Stimulated activated memory B cell treated with anti-CD40 and anti-IgM and Interleukin-4, amounts not matched to agents 10 μg/mL and 1 μg/mL and 100 μg/mL, for 72 hours (primary cell): ENCODE data around the gene SUN1.
A peak's percentile ranks its signal among the peaks of the same experiment; 100 is the strongest.

Experiments
- ATAC-seq: fragments of 150-1000 bp; cut with Tn5 transposase; 2 replicates; pipeline ENCODE4 v1.10.0; 2021
- H3K27ac Mint-ChIP-seq: one replicate; pipeline ENCODE4 v1.8.0; 2022; ENCODE audit warnings: mild to moderate bottlenecking, mixed read lengths
- H3K27me3 Mint-ChIP-seq: one replicate; pipeline ENCODE4 v1.8.0; 2022; ENCODE audit warnings: mixed read lengths
- H3K36me3 Mint-ChIP-seq: one replicate; pipeline ENCODE4 v1.8.0; 2022; ENCODE audit warnings: mixed read lengths
- H3K4me1 Mint-ChIP-seq: one replicate; pipeline ENCODE4 v1.8.0; 2022; ENCODE audit warnings: mixed read lengths
- H3K4me3 Mint-ChIP-seq: one replicate; pipeline ENCODE4 v1.8.0; 2022; ENCODE audit warnings: mild to moderate bottlenecking, moderate library complexity, mixed read lengths
- H3K9me3 Mint-ChIP-seq: one replicate; pipeline ENCODE4 v1.8.0; 2022; ENCODE audit warnings: mixed read lengths

The SUN1 gene

DNA sequence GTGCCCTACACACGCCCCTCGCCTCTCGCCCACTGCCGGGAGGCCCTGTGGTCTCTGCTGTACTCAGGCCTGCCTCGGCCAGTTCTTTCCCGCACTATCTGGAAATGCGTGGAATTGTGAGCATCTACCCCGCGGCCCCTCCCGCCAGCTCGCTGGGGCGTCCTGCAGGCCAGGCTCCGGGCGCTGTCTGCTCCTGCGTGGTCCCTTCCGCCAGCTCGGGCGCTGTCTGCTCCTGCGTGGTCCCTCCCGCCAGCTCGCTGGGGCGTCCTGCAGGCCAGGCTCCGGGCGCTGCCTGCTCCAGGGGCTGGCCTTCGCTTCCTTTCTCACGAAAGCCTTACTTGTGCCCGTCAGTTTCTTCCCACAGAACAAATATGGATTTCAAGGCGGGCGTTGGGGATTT lies 59.0 kb downstream of the SUN1 start:
- Mint-ChIP-seq H3K27me3 (no peaks in the 10 kb centered on the region), H3K4me1 (peaks cover 17% of the 10 kb centered on the region), H3K4me3 (no peak overlapping the region), H3K36me3 (peaks cover 88% of the 10 kb centered on the region), H3K27ac (no peak overlapping the region), H3K9me3 (peaks cover 8% of the 10 kb centered on the region)
- ATAC-seq: no peak

DNA sequence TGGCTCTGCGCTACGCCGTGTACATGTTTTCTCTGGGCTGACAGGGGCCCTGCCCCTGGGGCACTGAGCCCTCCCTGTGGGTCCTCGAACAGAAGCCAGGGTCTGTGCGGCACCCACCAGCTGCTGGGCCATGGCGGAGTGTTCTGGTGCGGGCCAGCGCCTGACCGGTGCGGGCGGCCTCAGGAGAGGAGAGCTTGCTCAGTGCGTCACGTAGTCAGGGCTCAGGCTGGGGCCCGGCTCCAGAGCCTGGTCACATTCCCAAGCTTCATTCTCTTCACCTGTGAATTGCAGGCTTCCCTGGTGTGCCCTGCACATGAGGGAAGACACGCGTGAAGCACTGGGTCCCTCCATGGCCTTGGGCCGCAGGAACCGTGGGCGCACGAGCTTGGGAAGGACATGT lies 59.5 kb downstream of the SUN1 start:
- Mint-ChIP-seq H3K27ac (no peak overlapping the region), H3K9me3 (peaks cover 8% of the 10 kb centered on the region), H3K36me3 (peaks cover 93% of the 10 kb centered on the region), H3K4me3 (no peak overlapping the region), H3K27me3 (no peaks in the 10 kb centered on the region), H3K4me1 (peaks cover 17% of the 10 kb centered on the region)
- ATAC-seq: no peak

- Mint-ChIP-seq H3K27me3 (no peaks in the 10 kb centered on the region), H3K27ac (no peak overlapping the region), H3K9me3 (peaks cover 8% of the 10 kb centered on the region), H3K36me3 (peaks cover 90% of the 10 kb centered on the region), H3K4me3 (no peak overlapping the region), H3K4me1 (peaks cover 17% of the 10 kb centered on the region)
- no peak for ATAC-seq
Measured at GRCh38 chr7:892648-893593, 60.6 kb downstream of the SUN1 start.

DNA sequence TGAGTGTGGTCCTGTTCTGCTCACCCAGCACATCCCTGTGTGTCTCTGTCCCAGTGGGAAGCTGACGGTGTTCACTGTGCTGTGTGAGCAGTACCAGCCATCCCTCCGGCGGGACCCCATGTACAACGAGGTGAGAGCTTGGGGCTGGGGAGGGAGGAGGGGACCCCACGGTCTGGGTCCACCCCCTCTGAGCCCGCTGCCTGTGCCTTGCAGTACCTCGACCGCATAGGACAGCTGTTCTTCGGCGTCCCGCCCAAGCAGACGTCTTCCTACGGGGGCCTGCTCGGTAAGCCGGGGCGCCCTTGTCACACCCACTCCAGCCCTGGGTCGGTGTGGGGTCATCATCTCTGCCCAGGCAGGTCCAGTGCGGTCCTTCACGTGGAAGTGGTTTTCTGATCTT lies 61.4 kb downstream of the SUN1 start:
- ATAC-seq: no peak
- H3K4me3 Mint-ChIP-seq: peak overlapping the region; percentile 23

GRCh38 chr7:894164-894867 lies 62.0 kb downstream of the SUN1 start:
- H3K4me3 Mint-ChIP-seq: no peak overlapping the region
- H3K27ac Mint-ChIP-seq: no peak overlapping the region
- H3K9me3 Mint-ChIP-seq: peaks cover 8% of the 10 kb centered on the region
- H3K4me1 Mint-ChIP-seq: peaks cover 10% of the 10 kb centered on the region
- no peak for ATAC-seq
- no peaks in the 10 kb centered on the region for H3K27me3 Mint-ChIP-seq
- peaks cover 89% of the 10 kb centered on the region for H3K36me3 Mint-ChIP-seq

More for the DNA sequence above, 61.4 kb downstream of the SUN1 start:
- Mint-ChIP-seq H3K9me3 (peaks cover 8% of the 10 kb centered on the region), H3K4me1 (peaks cover 16% of the 10 kb centered on the region), H3K27ac (no peak overlapping the region), H3K27me3 (no peaks in the 10 kb centered on the region), H3K36me3 (peaks cover 89% of the 10 kb centered on the region)

- peaks cover 92% of the 10 kb centered on the region for H3K36me3 Mint-ChIP-seq
- peaks cover 8% of the 10 kb centered on the region for H3K4me1 Mint-ChIP-seq
- ATAC-seq: no peak
- no peaks in the 10 kb centered on the region for H3K27me3 Mint-ChIP-seq
- H3K27ac Mint-ChIP-seq: no peak overlapping the region
- H3K4me3 Mint-ChIP-seq: no peak overlapping the region
- peaks cover 8% of the 10 kb centered on the region for H3K9me3 Mint-ChIP-seq
Measured at GRCh38 chr7:894927-895450, 62.7 kb downstream of the SUN1 start.

- Mint-ChIP-seq H3K4me3 (no peak overlapping the region), H3K9me3 (peaks cover 8% of the 10 kb centered on the region), H3K36me3 (peaks cover 90% of the 10 kb centered on the region), H3K4me1 (peaks cover 8% of the 10 kb centered on the region), H3K27me3 (no peaks in the 10 kb centered on the region), H3K27ac (no peak overlapping the region)
- ATAC-seq: no peak
Measured at GRCh38 chr7:895451-896052, 63.3 kb downstream of the SUN1 start.

DNA sequence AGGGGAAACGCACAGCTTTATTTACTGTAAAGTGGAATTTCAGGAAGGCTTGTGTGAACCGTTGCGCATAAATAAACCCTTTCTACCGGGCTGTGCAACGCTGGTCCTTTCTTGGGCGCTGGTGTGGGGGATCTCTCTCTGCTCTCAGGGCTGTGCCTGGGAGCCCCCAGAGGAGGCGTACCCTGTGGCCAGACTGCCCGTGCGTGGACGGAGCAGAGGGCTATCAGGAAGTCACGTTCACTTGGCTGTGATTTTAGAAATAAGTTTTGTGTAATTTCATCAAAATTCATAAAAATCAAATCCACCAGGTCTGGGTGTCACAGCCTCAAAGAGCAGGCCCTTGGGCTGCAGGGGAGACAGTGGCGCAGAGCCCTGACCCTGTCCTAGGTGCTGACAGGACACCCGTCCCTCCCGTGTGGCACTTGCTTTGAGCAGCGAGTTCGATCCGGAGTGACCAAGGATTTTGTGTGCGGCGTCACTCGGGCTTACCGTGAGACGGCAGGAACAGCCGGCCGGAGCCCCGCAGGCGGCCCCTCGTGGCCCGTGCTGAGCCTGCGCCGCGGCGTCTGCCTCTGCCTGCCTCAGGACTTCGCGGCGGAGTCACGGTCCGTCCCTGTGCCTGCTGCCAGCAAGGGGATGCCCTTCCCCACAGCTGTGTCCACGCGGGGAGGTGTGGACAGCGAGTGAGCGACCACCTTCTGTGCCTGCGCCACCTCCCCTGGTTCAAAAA lies 64.2 kb downstream of the SUN1 start:
- Mint-ChIP-seq H3K4me3 (no peak overlapping the region), H3K27me3 (no peaks in the 10 kb centered on the region), H3K36me3 (peaks cover 80% of the 10 kb centered on the region), H3K4me1 (peaks cover 8% of the 10 kb centered on the region), H3K27ac (no peak overlapping the region), H3K9me3 (peaks cover 8% of the 10 kb centered on the region)
- no peak for ATAC-seq

DNA sequence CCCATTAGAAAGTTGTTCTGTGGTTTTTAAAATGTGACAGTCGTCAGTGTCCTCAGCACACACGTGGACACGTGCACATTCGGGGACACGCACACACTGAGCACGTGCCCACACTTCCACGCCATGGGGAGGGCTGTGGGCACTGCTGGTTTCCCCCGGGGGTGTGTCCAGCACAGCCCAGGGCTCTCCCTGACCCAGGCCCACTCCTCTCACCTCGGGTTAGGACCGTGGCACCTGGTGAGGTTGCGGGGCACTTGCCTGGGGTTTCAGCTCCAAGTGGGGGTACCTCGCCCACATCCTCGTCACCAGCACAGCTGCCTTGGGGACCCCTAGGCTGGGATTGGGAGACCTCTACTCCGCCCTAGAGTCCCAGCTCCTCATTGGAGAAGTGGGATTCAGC lies 64.8 kb downstream of the SUN1 start:
- H3K4me1 Mint-ChIP-seq: peaks cover 8% of the 10 kb centered on the region
- H3K27ac Mint-ChIP-seq: no peak overlapping the region
- H3K27me3 Mint-ChIP-seq: no peaks in the 10 kb centered on the region
- H3K36me3 Mint-ChIP-seq: peaks cover 74% of the 10 kb centered on the region
- no peak for ATAC-seq
- H3K4me3 Mint-ChIP-seq: no peak overlapping the region
- H3K9me3 Mint-ChIP-seq: peaks cover 8% of the 10 kb centered on the region

DNA sequence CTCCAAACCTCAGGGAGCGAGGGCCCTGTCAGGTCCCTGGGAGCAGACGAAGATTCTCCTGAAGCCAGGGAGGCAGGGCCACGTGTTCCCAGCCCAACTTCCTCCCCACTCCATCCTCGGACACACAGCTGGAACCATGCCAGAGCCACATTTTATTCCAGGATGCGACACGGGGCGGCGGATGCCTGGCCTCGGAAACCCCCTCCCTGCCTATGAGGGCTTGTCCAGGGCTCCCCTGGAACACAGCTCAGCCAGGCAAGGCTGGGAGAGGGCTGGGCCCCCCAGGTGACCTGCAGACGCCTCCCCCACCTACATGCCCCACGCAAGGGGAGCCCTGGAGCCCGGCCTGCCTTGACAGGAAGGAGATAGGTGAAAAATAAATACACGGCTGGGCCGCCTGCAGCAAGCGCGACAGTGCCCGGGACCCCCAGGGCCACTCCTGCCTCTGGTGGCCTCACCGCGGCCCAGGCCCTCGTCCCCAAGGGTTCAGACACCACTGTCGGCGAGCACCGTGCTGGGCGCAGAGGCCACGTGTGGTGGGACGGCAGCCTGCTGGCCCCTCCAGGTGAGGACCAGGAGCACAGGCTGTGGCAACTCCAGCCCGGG lies 65.6 kb downstream of the SUN1 start:
- H3K9me3 Mint-ChIP-seq: peaks cover 2% of the 10 kb centered on the region
- no peak overlapping the region for H3K27ac Mint-ChIP-seq
- no peaks in the 10 kb centered on the region for H3K27me3 Mint-ChIP-seq
- H3K36me3 Mint-ChIP-seq: peaks cover 74% of the 10 kb centered on the region
- ATAC-seq: no peak
- H3K4me3 Mint-ChIP-seq: no peak overlapping the region
- H3K4me1 Mint-ChIP-seq: peaks cover 2% of the 10 kb centered on the region

DNA sequence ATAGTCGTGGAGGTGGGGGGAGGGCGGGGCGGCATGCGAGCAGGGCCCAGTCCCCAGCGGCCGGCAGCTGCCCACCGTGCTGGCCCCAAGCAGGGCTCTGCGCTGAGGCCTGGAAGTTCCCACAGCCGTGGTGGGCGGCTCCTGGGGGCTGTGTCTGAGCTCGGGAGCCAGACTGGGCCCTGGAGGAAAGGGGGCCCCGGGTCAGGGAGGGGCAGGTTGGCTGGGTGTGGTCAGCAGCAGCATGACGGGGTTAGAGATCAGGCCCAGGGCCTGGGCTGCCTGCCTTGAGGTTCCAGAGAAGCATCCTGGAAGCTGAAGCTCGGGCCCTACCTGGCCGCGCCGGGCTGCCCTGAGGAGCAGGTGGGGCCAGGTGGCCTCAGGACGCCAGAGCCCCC lies 66.2 kb downstream of the SUN1 start:
- Mint-ChIP-seq H3K27me3 (no peaks in the 10 kb centered on the region), H3K9me3 (no peaks in the 10 kb centered on the region), H3K27ac (no peak overlapping the region), H3K4me1 (no peaks in the 10 kb centered on the region), H3K4me3 (no peak overlapping the region), H3K36me3 (peaks cover 72% of the 10 kb centered on the region)
- ATAC-seq: no peak

DNA sequence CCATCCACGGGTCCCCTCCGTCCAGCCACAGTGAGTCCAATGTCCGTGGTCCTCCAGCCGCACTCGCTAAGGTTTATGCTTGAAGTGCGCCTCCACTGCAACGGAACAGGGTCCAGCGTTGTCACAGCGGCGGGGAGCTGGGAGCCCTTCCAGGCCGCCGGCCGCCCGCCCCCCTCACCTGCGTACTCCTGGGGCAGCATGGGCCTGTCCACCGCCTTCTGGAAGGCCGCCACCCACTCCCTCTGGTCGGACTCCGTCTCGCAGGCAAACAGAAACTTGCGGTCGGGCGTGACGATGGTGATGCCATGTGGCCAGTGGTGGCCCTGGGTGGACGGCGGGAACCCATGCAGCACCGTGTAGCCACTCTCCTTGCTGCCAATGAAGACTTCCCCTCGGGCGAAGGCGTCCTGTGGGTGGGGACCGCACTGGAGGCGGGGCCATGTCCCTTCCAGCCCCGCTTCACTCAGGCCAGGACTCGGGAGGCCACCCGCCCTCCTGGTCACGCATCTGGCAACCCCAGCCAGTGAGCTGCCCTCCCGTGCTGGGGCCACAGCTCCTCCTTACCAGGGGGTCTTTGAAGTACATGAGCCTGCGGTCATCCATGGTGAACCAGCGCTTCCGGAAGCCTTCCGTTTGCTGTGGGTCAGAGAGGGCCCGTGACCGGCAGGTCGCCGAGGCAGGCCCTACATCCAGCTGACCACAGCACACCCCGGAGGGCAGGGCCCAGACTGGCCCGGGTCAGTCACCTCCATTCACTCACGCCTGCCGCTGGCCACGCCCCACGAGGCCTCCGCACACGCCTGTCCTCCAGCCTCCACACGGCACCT lies 66.8 kb downstream of the SUN1 start:
- ATAC-seq: no peak
- H3K4me3 Mint-ChIP-seq: no peak overlapping the region
- H3K36me3 Mint-ChIP-seq: peaks cover 66% of the 10 kb centered on the region
- H3K9me3 Mint-ChIP-seq: no peaks in the 10 kb centered on the region
- H3K4me1 Mint-ChIP-seq: no peaks in the 10 kb centered on the region
- H3K27ac Mint-ChIP-seq: no peak overlapping the region
- H3K27me3 Mint-ChIP-seq: no peaks in the 10 kb centered on the region

- Mint-ChIP-seq H3K27me3 (no peaks in the 10 kb centered on the region), H3K9me3 (no peaks in the 10 kb centered on the region), H3K27ac (no peak overlapping the region), H3K4me3 (no peak overlapping the region), H3K36me3 (peaks cover 59% of the 10 kb centered on the region), H3K4me1 (no peaks in the 10 kb centered on the region)
- ATAC-seq: no peak
Measured at GRCh38 chr7:899806-900205, 67.5 kb downstream of the SUN1 start.
